ENCODE measurements around the gene ZCCHC2.

- no peak for TF ChIP-seq CTCF (IDR thresholded peaks at IDR 0.05 in 8 of 11, conservative IDR thresholded peaks at IDR 0.05 in 3 of 11)
- no peak for TF ChIP-seq POLR2A (IDR thresholded peaks at IDR 0.05)
Measured at GRCh38 chr18:62603979-62604378, 81.2 kb downstream of the ZCCHC2 start.
